ENCODE data around the gene NHS.

Gene NHS

GRCh38 chrX:17774053-17774452 lies 399.1 kb downstream of the NHS start:
- Histone ChIP-seq H3K9me2 (ENCODE audit: low read depth, low read length) (no peaks in the 10 kb centered on the region), H3K4me2 (ENCODE audit: low read length) (no peak overlapping the region), H3K27me3 (ENCODE audit: insufficient read depth, low read length) (no peaks in the 10 kb centered on the region), H3K9ac (ENCODE audit: low read length) (no peak overlapping the region), H3K27ac (ENCODE audit: low read depth, low read length, poor library complexity, severe bottlenecking) (no peak overlapping the region), H3F3A (ENCODE audit: insufficient read depth, low read length) (no peaks in the 10 kb centered on the region), H4K20me1 (ENCODE audit: insufficient read depth, low read length) (no peaks in the 10 kb centered on the region), H3K9me3 (ENCODE audit: low read length) (no peaks in the 10 kb centered on the region), H3K4me3 (ENCODE audit: low read depth, low read length, poor library complexity, severe bottlenecking) (no peak overlapping the region), H3K79me2 (ENCODE audit: insufficient read depth, low read length) (no peaks in the 10 kb centered on the region), H3K4me1 (ENCODE audit: insufficient read depth, low read length, severe bottlenecking) (no peaks in the 10 kb centered on the region), H2AFZ (ENCODE audit: low read length) (no peak overlapping the region), H3K36me3 (ENCODE audit: insufficient read depth, low read length) (no peaks in the 10 kb centered on the region)
- no peak for TF ChIP-seq CTCF (IDR thresholded peaks at IDR 0.05; ENCODE audit: low read length)
- TF ChIP-seq EZH2 (IDR thresholded peaks at IDR 0.05; ENCODE audit: borderline replicate concordance, low read length), result no peak

GRCh38 chrX:17778997-17779396 lies 404.0 kb downstream of the NHS start:
- Histone ChIP-seq H3K4me1 (ENCODE audit: insufficient read depth, low read length, severe bottlenecking) (no peaks in the 10 kb centered on the region), H4K20me1 (ENCODE audit: insufficient read depth, low read length) (no peaks in the 10 kb centered on the region), H3K4me2 (ENCODE audit: low read length) (no peak overlapping the region), H3K9me3 (ENCODE audit: low read length) (no peaks in the 10 kb centered on the region), H3K9me2 (ENCODE audit: low read depth, low read length) (no peaks in the 10 kb centered on the region), H3K27ac (ENCODE audit: low read depth, low read length, poor library complexity, severe bottlenecking) (no peak overlapping the region), H3K4me3 (ENCODE audit: low read depth, low read length, poor library complexity, severe bottlenecking) (no peak overlapping the region), H3K27me3 (ENCODE audit: insufficient read depth, low read length) (no peaks in the 10 kb centered on the region), H3K36me3 (ENCODE audit: insufficient read depth, low read length) (no peaks in the 10 kb centered on the region), H3K9ac (ENCODE audit: low read length) (no peak overlapping the region), H3F3A (ENCODE audit: insufficient read depth, low read length) (no peaks in the 10 kb centered on the region), H3K79me2 (ENCODE audit: insufficient read depth, low read length) (no peaks in the 10 kb centered on the region), H2AFZ (ENCODE audit: low read length) (no peak overlapping the region)
- TF ChIP-seq CTCF (IDR thresholded peaks at IDR 0.05; ENCODE audit: low read length) (no peak), EZH2 (IDR thresholded peaks at IDR 0.05; ENCODE audit: borderline replicate concordance, low read length) (no peak)

- H3K27me3 ChIP-seq (ENCODE audit: insufficient read depth, low read length), result no peaks in the 10 kb centered on the region
- no peak overlapping the region for H3K9ac ChIP-seq (ENCODE audit: low read length)
- H3F3A ChIP-seq (ENCODE audit: insufficient read depth, low read length), result no peaks in the 10 kb centered on the region
- H3K4me2 ChIP-seq (ENCODE audit: low read length), result no peak overlapping the region
- TF ChIP-seq EZH2 (IDR thresholded peaks at IDR 0.05; ENCODE audit: borderline replicate concordance, low read length), result no peak
- no peak for TF ChIP-seq CTCF (IDR thresholded peaks at IDR 0.05; ENCODE audit: low read length)
- no peaks in the 10 kb centered on the region for H3K9me3 ChIP-seq (ENCODE audit: low read length)
- no peaks in the 10 kb centered on the region for H3K4me1 ChIP-seq (ENCODE audit: insufficient read depth, low read length, severe bottlenecking)
- no peaks in the 10 kb centered on the region for H4K20me1 ChIP-seq (ENCODE audit: insufficient read depth, low read length)
- H3K4me3 ChIP-seq (ENCODE audit: low read depth, low read length, poor library complexity, severe bottlenecking), result no peak overlapping the region
- no peaks in the 10 kb centered on the region for H3K36me3 ChIP-seq (ENCODE audit: insufficient read depth, low read length)
- no peaks in the 10 kb centered on the region for H3K9me2 ChIP-seq (ENCODE audit: low read depth, low read length)
- H3K79me2 ChIP-seq (ENCODE audit: insufficient read depth, low read length), result no peaks in the 10 kb centered on the region
- H3K27ac ChIP-seq (ENCODE audit: low read depth, low read length, poor library complexity, severe bottlenecking), result no peak overlapping the region
- H2AFZ ChIP-seq (ENCODE audit: low read length), result no peak overlapping the region
Observed at GRCh38 chrX:17779434-17779833, 404.4 kb downstream of the NHS start.

All from OCI-LY1 (cell line).